ENCODE results near the gene SLC4A4.
A peak's percentile ranks its signal among the peaks of the same experiment; 100 is the strongest.

SLC4A4 gene

DNA sequence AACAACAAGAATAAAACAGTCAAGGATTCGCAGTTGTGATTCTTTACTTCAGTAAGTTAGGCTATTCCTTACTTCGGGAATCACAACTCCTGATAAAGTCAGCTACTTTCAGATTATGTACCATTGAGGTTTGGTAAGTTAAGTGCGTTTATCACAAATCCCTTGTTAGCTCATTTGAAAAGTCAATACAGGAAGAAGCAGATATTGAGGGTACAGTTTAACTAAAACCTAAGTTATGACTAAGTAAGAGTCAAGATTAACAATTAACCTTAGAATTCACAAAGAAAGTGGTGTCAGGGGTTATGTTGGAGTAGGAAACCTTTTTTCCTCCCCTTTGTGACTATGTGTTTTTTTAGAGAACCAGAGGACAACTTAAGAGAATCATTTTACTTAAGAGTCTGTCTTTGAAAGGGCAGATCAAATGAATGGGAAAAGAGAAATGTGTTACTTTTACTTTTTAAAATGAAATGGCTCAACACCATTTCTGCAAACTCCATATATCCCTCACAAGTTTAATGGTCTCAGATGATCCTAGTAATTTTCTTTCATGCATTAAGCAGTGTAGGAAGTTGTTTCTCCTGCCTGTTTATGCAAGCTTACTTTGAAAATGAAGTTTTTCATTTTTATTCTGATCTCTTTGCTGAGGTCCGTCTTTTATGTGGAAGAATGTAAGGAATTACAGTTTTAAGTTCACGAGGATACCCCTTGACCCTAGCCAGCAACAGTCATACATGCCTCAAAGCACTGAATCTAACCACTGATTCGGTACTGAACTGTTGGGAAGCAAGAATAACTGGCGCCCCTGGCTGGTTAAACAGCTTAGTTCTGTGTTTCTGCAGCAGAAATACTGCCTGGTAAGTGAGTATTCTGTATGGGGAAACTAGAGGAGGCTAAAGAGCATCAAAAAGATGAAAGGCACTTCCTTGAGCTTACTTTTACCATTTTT lies 211.7 kb downstream of the SLC4A4 start:
- peak; percentile 8 for DNase-seq

GRCh38 chr4:71553605-71554004 lies 214.8 kb downstream of the SLC4A4 start:
- DNase-seq, result peak; percentile 55

DNA sequence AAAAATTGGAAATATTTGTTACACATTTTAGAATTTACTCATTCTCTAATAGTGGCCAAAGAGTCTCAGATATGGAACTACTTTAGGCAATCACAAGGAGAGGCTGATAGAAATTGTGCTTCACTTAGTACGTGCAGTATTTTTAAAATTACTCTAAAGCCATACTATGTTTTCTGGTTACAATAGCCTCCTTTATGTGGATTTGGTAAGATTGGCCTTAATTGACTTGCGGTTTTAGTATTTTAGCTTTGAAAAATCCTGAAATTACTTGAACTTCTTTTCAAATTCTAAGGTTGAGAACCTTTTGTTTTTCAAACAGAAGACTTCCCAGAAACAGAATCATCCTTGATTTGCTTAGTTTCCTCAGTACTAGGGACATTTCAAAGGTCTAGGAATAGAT lies 215.2 kb downstream of the SLC4A4 start:
- DNase-seq, result no peak

DNA sequence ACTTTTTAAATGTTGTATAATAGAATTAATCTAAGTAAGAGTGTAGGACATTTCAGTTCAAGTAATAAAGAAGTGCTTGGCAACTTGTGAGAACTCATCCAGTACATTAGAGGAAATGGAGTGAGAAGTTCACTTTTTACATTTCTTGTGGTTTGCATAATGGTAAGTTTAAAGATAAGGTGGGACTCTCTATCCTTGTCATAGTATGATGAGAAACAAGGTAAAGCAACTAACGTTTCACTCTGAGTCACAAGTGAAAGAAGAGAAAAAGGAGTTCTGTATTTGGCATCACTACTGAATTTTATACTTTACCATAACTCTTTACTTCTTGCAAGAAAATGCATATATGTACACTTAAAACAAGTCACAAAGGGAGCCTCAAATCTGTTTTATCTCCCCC lies 219.4 kb downstream of the SLC4A4 start:
- no peak for DNase-seq

- no peak for DNase-seq
These were observed 221.2 kb downstream of the SLC4A4 start for GRCh38 chr4:71559957-71560571.

GRCh38 chr4:71564775-71565174 lies 226.0 kb downstream of the SLC4A4 start:
- DNase-seq, result no peak

GRCh38 chr4:71566856-71567255 lies 228.0 kb downstream of the SLC4A4 start:
- DNase-seq, result no peak

DNA sequence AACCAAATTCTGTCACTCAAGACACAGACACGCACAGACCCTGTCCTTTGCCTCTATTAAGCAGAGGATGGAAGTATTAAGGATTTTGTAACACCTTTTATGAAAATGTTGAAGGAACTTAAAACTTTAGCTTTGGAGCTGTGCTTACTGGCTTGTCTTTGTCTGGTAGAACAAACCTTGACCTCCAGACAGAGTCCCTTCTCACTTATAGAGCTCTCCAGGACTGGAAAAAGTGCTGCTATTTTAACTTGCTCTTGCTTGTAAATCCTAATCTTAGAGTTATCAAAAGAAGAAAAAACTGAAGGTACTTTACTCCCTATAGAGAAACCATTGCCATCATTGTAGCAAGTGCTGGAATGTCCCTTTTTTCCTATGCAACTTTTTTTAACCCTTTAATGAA lies 229.3 kb downstream of the SLC4A4 start:
- no peak for DNase-seq

DNA sequence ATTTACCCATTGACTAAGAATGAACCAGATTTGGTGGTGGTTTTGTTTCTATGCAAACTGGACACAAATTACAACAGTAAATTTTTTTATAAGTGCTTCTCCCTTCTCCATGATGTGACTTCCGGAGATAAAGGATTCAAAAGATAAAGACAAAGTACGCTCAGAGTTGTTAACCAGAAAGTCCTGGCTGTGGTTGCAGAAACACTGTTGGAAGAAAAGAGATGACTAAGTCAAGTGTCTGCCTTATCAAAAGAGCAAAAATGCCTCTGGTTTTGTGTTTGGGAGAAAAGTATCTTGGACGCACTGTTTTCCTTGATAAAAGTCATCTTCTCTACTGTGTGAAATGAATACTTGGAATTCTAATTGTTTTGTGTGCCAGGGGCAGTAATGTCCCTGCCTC lies 231.7 kb downstream of the SLC4A4 start:
- DNase-seq, result no peak

GRCh38 chr4:71571346-71571745 lies 232.5 kb downstream of the SLC4A4 start:
- DNase-seq, result no peak

- no peak for DNase-seq
These were observed 245.2 kb downstream of the SLC4A4 start for GRCh38 chr4:71583971-71584370.

DNA sequence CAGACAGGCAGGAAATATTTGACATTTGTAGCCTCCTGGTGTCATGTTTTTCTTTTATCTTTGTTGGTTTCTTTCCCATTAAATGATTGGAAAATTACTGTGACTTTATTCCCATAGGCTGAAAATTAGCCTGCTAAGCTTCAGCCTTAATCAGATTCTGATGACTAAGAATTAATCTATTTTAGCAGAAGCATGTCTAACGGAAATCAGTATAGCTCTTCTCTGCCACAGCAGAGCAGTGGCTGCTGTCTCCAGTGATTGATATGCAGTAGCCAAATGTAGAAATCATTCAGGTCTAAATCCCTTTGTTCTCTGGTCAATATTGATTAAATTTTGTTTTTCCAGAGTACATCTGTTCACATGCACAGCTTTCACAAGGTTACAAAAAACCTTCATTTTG lies 245.8 kb downstream of the SLC4A4 start:
- no peak for DNase-seq

DNA sequence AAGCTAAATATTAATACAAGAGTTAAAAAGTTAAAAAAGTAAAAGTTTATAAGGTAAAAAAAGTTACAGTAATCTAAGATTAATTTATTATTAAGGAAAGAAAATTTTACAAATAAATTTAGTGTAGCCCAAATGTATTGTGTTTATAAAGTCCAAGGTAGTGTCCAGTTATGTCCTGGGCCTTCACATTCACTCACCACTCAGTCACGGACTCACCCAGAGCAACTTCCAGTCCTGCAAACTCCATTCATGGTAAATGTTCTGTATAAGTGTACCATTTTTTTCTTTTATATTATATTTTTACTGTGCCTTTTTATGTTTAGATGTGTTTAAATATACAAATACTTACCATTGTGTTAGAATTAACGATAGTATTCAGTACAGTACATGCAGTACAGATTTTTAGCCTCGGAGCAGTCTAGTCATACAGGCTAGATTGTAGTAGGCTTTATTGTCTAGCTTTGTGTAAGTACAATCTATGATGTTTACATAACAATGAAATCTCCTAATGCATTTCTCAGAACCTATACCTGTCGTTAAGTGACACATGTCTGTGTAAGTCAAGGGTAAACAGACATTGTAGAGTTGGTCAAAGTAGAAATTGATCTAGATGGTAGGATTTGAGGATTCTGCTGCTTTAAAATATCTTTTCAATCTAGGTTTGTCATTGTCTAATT lies 247.4 kb downstream of the SLC4A4 start:
- no peak for DNase-seq

- no peak for DNase-seq
These were observed 249.2 kb downstream of the SLC4A4 start for GRCh38 chr4:71587995-71588394.

- DNase-seq, result no peak
These were observed 254.0 kb downstream of the SLC4A4 start for GRCh38 chr4:71592793-71593192.

- DNase-seq, result no peak
These were observed 254.5 kb downstream of the SLC4A4 start for GRCh38 chr4:71593311-71593710.

DNA sequence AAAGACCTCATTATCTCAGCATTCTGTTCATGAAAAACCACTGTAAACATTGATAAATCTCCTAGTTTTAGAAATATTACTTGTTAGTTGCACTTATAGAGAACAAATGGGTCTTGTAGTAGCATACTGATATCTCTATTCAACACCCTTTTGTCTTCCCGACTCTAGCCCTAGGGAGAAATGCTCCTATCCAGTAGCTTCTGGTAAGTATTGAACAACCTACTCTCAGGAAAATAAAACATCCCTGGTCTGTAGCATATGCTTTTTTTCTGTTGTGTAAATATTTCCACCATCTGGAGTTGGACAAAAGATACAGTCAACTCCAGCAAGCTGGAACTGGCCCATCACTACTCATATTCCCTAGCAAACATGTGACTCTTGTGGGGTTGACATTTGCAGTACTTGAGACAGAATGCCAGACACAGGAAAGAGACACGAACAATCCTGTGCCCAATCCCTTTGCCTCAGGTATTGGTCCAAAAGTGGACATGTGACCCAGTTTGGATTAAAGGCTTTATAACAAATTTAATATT lies 256.8 kb downstream of the SLC4A4 start:
- peak; percentile 93 for DNase-seq

DNA sequence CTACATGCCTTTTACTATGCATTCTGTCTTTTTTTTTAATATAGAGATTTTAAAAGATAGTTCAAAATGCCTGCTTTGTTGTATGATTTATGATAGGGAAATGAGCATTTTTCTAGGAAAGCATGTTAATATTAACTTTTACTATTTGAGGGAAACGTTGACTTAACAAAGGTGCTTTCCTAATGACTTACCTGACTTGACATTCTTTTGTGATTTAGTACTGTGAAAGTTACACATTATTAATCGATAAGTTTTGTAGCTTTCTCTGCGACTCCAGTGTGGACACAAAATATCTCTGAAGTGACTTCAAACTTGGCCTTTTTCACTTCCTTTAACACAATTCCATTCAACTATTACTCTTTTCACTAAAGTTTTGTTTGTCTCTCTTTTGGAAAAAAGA lies 260.8 kb downstream of the SLC4A4 start:
- no peak for DNase-seq

DNA sequence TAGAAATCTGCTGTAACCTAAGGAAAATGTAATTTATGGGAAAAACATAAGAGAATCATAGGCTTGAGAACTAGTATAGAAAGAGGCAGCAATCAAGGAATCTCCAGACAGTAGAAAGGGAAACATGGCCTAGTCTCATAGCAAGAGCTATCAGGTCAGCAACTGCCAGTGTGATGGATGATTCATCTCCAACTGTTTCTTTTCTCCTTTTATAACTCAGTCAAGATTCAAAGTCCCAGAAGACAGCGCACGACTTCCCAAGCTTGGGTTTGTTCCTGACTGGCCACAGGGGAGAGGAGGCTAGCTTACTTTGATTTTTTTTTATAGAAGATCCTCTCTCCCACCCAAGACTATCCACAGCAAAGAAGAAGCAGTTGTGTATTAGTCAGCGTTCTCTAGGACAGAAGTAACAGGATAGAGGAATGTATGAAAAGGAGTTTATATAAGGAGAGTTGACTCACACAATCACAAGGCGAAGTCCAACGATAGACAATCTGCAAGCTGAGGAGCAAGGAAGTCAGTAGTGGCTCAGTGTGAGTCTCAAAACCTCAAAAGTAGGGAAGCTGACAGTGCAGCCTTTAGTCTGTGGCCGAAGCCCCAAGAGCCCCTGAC lies 263.6 kb downstream of the SLC4A4 start:
- no peak for DNase-seq

GRCh38 chr4:71604785-71605184 lies 266.0 kb downstream of the SLC4A4 start:
- DNase-seq, result no peak

- DNase-seq, result no peak
These were observed 268.3 kb downstream of the SLC4A4 start for GRCh38 chr4:71607109-71607508.

DNA sequence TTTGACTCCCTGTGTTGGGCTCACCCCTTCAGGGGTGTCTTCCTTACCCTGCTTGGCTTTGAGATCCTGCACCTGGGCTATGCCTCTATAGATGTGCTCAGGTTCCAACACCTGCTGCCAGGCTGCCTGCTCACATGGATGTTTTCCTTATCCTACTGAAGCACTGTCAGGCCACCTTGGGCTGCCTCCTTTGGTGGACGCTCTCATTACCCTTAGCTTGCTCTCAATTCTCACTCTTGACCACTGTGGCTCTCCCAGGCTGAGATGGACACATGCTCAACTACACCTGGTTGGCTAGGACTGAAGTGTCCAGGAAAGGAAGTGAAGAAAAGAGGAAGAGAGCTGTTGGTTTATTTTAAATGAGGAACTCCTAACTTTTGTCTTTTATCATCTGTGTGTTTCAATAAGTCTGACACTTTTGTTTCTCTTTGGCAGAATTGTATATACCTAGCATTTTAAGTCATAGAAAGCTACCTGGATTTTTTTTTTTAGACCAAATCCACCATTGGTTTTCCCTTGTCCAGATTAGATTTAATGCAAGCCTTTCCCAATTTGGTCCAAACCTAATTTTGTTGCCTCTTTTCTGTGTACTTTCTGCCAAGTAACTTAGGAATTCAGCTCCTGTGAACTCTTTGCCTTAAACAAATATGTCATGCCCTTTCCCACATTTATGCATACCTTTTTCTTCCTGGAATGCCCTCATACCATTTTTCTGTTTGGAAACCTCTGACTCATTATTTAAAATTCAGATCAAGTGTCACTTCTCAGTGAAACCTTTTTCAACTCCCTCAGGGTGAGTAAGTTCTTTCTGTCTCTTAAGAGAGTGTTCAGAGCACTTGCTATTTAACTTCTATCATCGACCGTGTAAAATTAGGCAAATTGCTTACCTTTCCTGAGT lies 269.2 kb downstream of the SLC4A4 start:
- DNase-seq, result no peak
